OCI-M1 (cell line): ENCODE measurements around the gene FAM72D.
"Not testable (repeated sequence)": the region's sequence is repeated elsewhere in the genome, so short reads cannot be mapped to it uniquely, and the experiment has no call there.

Experiments used
- DNase-seq: peaks from one replicate; lab custom pipeline; 2025; lab: John Stamatoyannopoulos, UW

FAM72D gene

DNA sequence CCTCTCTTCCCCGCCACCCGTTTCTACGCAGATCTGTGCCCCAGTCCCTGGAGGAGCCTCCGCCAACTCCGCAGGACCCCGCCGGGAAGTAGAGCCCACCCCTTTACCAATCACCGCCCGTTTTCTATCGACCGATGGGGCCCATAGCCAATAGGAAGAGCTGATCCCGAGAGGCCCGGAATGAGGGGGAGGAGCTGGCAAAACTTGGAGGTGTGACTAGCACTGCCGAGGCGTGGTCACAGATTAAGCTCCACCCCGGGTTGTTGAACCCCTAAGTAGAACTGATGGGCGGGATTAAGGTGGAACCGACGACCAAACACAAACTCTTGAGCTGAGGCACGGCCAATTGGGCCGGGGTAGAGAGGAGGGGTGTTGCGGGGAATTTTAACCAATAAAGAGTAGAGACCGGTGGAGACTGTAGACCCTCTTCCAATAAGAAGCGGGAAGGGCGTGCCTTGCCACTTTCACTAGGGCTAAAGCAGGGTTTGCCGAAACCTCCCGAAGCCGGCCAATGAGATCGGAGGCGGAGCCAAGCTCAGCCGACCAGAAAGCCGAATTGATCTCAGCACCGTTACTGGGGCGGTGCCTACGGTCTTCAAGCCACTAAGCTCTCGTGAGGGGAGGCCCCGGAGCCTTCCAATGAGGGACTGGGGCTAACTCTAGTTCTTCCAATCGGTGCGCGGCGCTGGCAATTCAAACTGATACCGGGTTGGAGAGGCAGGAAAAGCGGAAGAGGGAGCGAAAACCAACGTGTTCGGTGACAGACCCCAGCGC is at the start of gene FAM72D, which contains the start of gene SRGAP2B:
TSS of gene FAM72D (plus strand) at position 691 of the 774 bp plus-strand sequence. CDS start 874 bp downstream, outside the sequence.
TSS of gene SRGAP2B (minus strand) at position 45 of the 774 bp plus-strand sequence. CDS start 2,427 bp downstream, outside the sequence.
- DNase-seq = not testable (repeated sequence)

DNA sequence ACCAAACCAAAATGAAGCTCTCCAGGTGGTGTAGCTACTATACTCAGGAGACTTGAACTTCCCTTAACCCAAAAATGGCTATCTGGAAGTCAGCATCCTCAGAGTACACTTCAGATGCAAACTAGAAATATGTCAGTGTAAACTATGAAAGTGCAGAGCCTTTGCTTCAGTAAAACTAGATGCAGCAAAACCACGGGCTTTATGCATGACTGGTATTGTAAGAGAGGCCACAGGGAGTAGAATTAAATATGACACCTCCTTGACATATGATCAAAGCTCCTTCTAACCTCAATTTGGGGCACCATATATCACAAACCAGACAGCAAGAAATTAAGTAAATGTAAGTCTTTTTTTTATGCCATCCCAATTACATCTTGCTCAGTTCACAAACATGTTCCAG is 48.2 kb upstream of the FAM72D start:
- DNase-seq = not testable (repeated sequence)

DNA sequence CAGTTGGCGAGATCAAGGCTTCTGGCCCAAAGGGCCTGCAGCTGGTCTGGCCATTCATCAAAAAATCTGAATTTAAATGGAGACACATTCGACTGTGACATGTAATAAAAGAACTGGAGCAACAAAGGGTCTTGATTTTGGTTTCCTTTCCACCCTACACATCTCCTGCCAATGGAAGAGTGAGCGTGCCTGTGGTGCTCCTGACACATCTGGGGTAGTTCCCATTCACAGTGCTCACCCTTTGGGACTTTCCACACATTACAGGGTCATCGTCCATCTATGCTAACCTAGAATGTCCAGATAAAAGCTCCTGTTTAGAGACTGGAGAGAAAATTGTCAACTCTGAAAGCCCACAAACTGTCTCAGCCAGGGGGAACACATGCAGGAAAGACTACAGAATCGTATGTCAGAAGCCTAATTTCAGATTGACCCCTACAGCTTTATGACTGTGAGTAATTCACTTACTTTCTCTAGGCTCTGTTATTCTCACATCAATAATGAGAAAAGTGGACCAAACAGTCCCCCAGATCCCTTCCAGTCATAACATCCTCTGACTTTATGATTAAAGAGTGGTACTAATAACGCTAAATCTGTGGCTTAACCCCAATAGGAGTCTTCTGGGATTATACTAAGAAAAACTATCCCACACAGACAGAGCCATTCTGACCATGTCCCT is 47.5 kb upstream of the FAM72D start:
- DNase-seq = not testable (repeated sequence)

GRCh38 chr1:145052019-145052776 is 43.6 kb upstream of the FAM72D start:
- DNase-seq = not testable (repeated sequence)

GRCh38 chr1:145053428-145053827 is 42.3 kb upstream of the FAM72D start:
- not testable (repeated sequence) for DNase-seq

DNA sequence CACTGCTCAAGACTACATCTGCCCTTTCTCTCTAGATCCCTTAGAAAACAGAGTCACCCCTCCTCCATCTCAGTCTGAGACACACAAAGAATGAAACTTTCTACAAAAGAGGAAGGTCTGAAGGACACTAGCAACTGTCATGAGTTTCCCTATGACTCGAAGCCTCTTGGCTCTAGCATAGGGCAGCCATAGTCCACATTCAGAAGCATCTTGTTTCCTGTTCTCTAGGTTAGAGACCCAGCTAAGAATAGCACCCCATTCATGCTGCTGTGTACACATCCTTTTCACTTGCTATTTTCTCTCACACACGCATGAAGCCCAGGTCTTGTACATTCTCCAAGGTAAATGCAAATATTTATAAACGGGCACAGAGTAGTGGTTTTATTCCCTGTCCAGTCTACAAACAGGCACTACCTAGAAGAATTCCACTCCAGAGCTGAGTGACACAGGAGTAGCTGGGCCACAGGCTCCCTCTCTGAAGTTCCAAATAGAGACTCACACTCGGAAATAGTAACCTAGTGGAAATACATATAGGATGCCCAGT is 40.5 kb upstream of the FAM72D start:
- DNase-seq = not testable (repeated sequence)

DNA sequence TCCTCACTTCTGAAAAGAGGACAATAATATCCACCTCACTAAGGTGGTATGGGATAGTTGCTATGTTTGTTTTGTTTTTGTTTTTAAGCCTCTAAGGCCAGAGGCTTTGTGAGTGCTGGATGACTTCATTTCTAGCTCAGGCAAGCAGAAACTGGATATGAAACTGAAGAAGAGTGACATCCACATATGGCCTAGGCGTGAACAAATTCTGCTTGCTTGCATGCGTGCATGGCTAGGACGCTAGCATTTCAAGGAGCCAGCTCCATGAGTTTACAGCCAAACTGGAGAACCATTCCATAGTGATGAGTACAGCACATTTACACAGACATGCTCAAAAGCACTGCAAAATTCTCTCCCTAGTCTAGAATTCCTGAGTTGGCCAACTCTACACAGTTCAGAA is 37.6 kb upstream of the FAM72D start:
- DNase-seq = not testable (repeated sequence)

- not testable (repeated sequence) for DNase-seq
These were observed 32.5 kb upstream of the FAM72D start for GRCh38 chr1:145063285-145063684.

- DNase-seq = not testable (repeated sequence)
These were observed 31.7 kb upstream of the FAM72D start for GRCh38 chr1:145063941-145064648.

DNA sequence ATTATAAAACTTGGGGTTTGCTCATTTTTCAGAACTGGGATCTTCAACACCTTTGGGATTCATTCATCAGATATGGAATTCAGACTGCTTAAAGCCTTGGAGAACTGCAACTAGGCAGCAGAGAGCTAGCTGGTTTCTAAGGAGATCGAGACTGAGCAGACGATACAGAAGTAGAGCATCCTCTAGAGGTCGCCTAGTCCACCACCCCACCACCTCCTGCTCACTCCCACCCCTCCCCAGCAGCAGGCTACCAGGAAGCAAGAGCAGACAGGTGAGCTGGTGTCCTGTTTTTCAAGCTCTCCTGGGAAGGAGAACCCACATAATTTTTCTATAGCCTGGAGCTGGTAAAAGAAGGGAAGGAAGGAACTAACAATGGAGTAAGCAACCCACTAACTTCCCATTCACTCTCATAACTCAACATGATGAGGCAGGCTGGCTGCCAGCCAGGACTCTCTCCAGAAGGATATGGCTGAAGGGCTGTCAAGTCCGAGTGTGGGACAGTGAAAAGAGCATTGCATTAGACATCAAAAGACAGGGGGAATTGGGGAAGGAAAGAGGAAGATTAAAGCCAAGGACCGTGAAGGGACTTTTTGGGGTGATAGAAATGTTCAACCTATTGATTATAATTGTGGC is 30.5 kb upstream of the FAM72D start:
- DNase-seq = not testable (repeated sequence)

- DNase-seq = not testable (repeated sequence)
These were observed 29.3 kb upstream of the FAM72D start for GRCh38 chr1:145066486-145066885.

DNA sequence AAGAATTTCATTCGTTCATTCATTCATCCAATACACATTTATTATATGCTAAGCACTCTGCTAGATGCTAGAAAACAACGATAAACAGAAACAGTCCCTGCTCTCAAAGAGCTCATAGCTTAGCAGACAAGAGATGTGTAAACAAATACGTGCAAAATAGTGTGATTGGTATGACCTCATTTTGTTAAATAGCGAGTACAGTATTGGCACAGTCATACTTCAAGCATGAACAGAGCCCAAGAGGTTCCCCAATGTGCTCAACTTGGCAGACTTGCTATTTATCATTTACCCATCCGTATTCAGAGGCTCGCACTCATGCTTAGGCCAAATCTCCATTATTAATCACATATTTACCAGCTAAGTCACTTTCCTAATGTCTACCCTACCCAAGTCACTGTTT is 24.2 kb upstream of the FAM72D start:
- DNase-seq = not testable (repeated sequence)

DNA sequence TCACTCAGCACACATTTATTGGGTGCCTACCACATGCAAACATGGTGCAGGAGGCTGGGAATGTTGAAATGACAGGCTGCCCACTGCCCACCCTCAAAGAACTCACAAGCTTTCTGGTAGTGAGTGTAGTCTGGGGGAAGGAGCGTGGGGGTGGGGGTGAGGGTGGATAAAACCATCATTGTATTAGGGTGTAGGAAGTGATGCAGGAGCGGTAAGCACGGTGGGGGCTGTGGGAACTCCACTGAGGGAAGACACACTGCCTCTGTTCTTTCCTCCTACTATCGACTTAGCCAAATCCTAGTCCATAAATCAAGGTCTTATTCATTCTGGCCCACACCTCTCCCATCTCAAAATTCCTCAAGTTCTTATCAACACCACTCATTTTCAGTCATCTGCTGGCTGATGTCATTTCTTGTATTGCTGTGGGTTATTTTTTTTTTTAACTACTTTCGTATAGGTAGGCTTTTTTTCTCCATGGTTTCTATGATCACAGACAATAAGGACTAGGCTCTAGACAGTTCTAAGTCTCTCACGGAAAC is 21.7 kb upstream of the FAM72D start:
- DNase-seq = not testable (repeated sequence)

GRCh38 chr1:145076877-145077276 is 18.9 kb upstream of the FAM72D start:
- not testable (repeated sequence) for DNase-seq

- not testable (repeated sequence) for DNase-seq
These were observed 17.6 kb upstream of the FAM72D start for GRCh38 chr1:145077872-145078786.

DNA sequence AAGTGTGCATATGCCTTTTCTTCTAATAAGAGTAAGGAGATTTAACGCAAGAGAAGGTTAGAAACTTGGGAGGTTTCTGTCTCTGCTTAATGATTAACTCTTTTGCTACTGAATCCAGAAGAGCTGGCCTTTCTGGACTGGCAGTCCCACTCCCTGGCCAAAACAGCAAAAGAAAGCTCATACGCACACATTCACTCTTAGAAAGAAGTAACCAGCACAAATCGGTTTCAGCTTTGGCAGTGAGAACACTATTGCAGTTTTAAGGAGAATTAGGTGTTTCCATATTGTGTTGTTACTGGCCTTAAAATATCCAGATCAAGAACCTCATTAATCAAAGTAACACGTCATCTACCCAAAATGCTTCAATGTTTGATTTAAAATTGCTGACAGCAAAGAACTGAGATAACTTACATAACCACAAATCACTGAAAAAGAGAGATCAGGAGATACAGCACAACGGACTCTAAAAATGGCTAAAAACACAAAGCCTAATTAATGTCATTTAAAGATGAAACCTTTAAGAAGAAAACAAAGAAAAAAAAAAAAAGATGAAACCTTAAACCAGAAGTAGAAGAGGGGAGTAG is 16.9 kb upstream of the FAM72D start:
- DNase-seq = not testable (repeated sequence)

DNA sequence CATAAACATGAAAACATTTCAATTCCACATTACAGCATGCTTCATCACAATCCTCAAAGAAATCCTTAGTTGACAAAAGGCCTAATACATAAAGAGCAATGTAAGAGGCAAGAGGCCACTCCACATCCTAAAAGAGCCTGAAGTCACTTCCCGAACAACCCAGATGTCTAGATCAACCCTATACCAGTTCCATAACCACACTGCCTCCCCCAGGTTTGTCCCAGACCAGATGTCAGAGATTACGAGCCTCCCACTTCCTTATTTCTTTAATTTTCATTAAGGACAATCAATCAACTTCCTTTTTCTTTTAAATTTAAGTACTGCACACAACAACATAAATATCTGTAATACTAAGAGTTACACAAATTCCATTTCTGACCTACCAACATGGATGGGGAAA is 16.0 kb upstream of the FAM72D start:
- not testable (repeated sequence) for DNase-seq

DNA sequence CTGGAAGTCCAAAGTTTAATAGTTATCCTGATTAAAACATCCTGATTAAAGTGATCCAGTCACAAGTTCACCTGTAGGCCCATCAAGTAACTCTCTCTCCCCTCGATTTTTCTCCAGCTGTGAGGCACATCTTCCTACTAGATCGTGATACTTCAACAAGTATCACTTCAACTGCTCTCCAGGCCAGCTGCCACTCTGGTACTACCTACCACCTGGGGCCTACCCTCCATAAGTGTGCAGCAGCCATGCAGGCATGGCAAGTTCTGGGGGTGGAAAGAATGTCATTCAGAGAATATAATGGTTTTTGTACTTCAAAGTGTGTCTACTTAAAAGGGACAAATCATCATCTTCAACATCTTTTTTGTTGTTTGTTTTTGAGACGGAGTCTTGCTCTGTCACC is 15.6 kb upstream of the FAM72D start:
- DNase-seq = not testable (repeated sequence)
